Fibroblast of the aortic adventitia (primary cell): Measurements from ENCODE around the gene MUCL3. TPM values are rescaled to one million over a fixed set of nuclear protein-coding genes. Genes with fewer than 3 reads are reported as not detected.
"Not testable (repeated sequence)": the region's sequence is repeated elsewhere in the genome, so short reads cannot be mapped to it uniquely, and the experiment has no call there.

ENCODE experiments used
- DNase-seq: peaks from one replicate; pipeline ENCODE4 v3.0.0-alpha.2; 2010; ENCODE audit warnings: low read depth
- H3K4me3 ChIP-seq: 2 replicates; pipeline ENCODE4 v1.5.1; 2011; ENCODE audit warnings: low read depth, mild to moderate bottlenecking, control low read depth, low read length, moderate library complexity
- total RNA-seq: library from RNA; depleted of rRNA; stranded (reverse); fragments of >200 nt; gene quantifications from 2 replicates; pipeline ENCODE4 v1.2.3, GENCODE V29; 2012; ENCODE audit warnings: low replicate concordance
- TF ChIP-seq, protein P1 (sequence below): IDR thresholded peaks from 2 replicates; pipeline ENCODE4 v1.5.1; 2011; ENCODE audit warnings: mild to moderate bottlenecking, low read length, control low read depth, inconsistent platforms; ENCODE audit not compliant: insufficient read depth

The MUCL3 gene
- total RNA-seq, 1 donor, result under 0.01 TPM

DNA sequence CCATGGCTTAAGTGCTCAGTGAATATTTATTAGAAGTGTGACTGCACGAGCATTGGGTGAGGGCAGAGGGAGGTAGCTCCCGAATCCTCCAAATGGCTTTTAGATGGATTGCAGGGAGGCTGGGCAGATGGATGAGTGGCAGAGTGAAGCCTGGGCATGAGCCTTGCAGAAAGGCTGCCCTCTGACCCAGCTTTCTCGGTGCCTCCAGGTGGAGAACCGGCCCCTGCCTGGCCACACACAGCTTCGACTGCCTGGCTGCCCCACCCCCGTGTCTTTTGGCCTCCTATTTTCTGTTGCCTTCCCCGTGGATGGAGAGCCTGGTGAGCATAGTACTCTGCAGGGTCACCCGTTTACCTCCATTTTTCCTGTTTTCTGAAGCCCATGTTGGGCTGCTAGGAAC, 23.3 kb upstream of the MUCL3 start:
- TF ChIP-seq, protein P1, sequence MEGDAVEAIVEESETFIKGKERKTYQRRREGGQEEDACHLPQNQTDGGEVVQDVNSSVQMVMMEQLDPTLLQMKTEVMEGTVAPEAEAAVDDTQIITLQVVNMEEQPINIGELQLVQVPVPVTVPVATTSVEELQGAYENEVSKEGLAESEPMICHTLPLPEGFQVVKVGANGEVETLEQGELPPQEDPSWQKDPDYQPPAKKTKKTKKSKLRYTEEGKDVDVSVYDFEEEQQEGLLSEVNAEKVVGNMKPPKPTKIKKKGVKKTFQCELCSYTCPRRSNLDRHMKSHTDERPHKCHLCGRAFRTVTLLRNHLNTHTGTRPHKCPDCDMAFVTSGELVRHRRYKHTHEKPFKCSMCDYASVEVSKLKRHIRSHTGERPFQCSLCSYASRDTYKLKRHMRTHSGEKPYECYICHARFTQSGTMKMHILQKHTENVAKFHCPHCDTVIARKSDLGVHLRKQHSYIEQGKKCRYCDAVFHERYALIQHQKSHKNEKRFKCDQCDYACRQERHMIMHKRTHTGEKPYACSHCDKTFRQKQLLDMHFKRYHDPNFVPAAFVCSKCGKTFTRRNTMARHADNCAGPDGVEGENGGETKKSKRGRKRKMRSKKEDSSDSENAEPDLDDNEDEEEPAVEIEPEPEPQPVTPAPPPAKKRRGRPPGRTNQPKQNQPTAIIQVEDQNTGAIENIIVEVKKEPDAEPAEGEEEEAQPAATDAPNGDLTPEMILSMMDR, result no peak
- no peak overlapping the region for H3K4me3 ChIP-seq
- DNase-seq, result no peak

DNA sequence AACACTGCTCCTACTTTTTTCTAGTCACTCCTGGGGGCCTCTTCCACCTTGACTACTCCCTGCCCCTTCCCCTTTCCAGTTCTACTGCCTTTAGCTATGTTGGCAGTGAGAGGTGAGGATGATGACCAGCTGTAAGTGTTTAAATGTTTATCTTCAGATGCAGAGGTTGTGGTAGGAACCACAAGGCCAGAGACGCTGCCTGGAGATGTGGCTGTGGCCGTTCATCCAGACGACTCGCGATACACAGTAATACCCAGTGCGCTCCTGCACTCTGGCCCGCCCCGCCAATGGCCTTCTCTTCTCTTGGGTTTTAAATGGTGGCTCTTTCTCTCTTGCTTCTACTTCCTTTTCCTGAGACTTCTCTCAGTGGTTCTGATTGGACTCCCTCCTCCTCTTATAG, 22.1 kb upstream of the MUCL3 start:
- no peak for DNase-seq
- TF ChIP-seq, protein P1, result no peak
- H3K4me3 ChIP-seq, result no peak overlapping the region

DNA sequence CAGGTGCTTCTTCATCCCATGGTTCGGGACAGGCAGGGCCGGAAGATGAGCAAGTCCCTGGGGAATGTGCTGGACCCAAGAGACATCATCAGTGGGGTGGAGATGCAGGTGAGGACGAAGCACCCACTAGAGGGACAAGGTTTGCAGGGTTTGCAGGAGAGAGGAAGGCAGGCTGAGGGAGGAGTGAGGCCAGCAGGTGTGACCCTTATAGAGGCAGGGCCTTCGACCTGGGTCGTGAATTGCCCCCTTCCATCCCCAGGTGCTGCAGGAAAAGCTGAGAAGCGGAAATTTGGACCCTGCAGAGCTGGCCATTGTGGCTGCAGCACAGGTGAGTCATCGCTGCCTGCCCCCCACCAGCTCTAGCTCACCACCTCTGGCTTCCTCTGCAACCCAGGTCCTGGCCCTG, 18.3 kb upstream of the MUCL3 start:
- TF ChIP-seq, protein P1, result no peak
- no peak for DNase-seq
- H3K4me3 ChIP-seq, result no peak overlapping the region

DNA sequence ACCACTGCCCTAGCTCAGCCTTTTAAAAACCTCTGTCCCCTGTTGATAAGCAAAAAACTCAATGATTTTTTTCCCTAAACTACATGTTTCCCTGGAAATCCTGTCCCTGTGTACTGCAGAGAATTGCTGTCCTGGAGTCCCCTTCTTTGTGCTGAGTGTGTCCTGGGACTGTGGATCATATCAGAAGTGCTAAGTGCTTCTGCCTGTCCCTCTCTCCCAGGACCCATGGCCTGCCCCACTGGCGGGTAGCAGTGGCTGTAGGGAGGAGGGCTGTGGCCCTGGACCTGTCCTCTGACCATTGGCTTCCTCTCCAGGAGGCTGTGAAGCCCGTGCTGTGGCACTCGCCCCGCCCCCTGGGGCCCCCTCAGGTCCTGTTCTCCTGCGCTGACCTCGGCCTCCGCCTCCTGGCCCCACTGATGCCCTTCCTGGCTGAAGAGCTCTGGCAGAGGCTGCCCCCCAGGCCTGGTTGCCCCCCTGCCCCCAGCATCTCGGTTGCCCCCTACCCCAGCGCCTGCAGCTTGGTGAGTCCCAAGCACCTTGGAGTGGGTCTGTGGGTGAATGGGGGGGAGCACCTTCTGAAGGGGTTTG, 16.6 kb upstream of the MUCL3 start:
- not testable (repeated sequence) for DNase-seq, H3K4me3 ChIP-seq

DNA sequence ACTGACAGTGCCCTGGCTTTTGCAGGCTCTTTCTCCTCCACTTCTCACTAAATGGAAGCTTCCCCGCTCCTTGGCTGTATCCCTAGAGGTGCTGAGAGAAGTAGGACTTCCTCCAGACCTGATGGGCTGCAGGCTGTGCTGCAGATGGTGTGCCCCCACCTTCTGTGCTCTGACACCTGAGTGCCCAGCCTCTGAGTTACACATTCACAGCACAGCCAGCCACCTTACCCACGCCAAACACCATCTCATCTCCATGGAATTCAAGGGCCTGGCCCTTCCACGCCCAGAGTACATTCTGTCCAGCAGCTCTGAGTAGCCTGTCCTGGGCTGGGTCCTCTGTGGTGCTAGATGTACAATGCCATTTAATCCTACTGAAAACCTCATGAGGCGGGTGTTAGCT, 14.1 kb upstream of the MUCL3 start:
- no peak overlapping the region for H3K4me3 ChIP-seq
- TF ChIP-seq, protein P1, result no peak
- no peak for DNase-seq

DNA sequence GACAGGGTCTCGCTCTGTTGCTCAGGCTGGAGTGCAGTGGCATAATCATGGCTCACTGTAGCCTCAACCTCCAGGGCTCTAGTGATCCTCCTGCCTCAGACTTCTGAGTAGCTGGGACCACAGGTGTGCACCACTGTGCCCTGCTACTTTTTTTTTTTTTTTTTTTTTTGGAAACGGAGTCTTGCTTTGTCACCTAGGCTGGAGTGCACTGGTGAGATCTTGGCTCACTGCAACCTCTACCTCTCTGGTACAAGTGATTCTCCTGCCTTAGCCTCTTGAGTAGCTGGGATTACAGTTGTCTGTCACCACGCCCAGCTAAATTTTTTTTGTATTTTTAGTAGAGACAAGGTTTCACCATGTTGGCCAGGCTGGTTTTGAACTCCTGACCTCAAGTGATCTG, 13.7 kb upstream of the MUCL3 start:
- H3K4me3 ChIP-seq, DNase-seq: not testable (repeated sequence)

DNA sequence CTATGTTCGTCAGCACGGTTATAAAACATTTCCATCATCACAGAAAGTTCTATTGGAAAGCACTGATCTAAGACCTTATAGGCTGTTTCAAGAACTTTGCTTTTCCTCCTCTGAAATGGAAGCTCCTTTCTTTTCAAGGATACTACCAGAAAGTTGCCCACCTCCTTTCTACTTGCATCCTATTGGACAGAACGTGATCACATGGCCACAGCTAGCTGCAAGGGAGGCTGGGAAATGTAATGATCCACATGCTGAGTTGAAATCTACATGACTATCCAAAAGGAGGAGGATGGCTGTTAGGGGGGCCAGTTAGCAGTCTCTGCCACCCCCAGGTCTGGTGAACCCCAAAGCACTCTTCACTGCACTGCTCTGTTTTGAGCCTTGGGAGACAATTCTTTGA, 12.1 kb upstream of the MUCL3 start:
- TF ChIP-seq, protein P1, result no peak
- no peak overlapping the region for H3K4me3 ChIP-seq
- no peak for DNase-seq

DNA sequence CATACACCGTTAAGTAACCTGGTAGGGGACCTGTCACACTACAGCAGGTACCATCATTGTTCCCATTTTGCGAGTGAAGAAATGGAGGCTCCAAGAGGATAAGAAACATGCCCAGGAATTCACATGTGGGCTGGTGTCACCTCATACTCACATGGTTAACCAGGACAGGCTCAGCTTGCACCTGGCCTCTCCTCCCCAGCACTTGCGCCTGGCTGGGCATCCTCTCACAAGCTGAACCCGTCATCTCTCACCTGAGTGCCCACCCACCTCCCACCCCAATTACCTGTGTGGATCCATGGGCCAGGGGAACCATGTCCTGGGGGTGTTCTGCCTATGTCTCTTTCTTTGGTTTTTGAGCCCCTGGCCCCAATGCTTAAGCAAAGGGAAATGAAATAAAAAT, 10.3 kb upstream of the MUCL3 start:
- DNase-seq, result no peak
- TF ChIP-seq, protein P1, result no peak
- no peak overlapping the region for H3K4me3 ChIP-seq
